HG03095 (cell line): ENCODE data around the gene UBB.

Experiments
- ATAC-seq: cut with Tn5 transposase; IDR thresholded peaks from one replicate; pipeline ENCODE4 v1.9.1; 2021; ENCODE audit warnings: moderate library complexity; ENCODE audit not compliant: unreplicated experiment

The UBB gene

DNA sequence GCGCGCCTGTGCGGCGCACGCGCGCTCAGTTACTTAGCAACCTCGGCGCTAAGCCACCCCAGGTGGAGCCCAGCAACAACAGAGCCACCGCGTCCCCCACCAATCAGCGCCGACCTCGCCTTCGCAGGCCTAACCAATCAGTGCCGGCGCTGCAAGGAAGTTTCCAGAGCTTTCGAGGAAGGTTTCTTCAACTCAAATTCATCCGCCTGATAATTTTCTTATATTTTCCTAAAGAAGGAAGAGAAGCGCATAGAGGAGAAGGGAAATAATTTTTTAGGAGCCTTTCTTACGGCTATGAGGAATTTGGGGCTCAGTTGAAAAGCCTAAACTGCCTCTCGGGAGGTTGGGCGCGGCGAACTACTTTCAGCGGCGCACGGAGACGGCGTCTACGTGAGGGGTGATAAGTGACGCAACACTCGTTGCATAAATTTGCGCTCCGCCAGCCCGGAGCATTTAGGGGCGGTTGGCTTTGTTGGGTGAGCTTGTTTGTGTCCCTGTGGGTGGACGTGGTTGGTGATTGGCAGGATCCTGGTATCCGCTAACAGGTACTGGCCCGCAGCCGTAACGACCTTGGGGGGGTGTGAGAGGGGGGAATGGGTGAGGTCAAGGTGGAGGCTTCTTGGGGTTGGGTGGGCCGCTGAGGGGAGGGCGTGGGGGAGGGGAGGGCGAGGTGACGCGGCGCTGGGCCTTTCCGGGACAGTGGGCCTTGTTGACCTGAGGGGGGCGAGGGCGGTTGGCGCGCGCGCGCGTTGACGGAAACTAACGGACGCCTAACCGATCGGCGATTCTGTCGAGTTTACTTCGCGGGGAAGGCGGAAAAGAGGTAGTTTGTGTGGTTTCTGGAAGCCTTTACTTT lies at the start of gene UBB:
TSS of gene UBB (plus strand) at position 452 of the 856 bp plus-strand sequence. CDS start 817 bp downstream, outside the sequence.
- ATAC-seq = peak; percentile 79

GRCh38 chr17:16338391-16338790 lies 42.5 kb upstream of the UBB start:
- no peak for ATAC-seq

DNA sequence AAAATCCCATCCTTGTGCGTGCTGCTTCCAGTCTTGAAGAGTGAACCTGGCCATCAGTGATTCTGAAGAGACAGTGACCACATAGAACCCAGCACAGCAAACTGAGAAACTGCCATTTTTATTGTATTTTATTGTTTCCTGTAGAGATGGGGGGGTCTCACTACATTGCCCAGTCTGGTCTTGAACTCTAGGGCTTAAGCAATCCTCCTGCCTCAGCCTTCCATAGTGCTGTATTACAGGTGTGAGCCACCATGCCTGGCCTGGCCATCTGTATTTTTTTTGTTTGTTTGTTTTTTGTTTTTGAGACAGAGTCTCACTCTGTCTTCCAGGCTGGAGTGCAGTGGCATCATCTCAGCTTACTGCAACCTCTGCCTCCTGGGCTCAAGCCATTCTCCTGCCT lies 41.5 kb upstream of the UBB start:
- ATAC-seq = no peak

GRCh38 chr17:16339959-16340358 lies 40.9 kb upstream of the UBB start:
- no peak for ATAC-seq

DNA sequence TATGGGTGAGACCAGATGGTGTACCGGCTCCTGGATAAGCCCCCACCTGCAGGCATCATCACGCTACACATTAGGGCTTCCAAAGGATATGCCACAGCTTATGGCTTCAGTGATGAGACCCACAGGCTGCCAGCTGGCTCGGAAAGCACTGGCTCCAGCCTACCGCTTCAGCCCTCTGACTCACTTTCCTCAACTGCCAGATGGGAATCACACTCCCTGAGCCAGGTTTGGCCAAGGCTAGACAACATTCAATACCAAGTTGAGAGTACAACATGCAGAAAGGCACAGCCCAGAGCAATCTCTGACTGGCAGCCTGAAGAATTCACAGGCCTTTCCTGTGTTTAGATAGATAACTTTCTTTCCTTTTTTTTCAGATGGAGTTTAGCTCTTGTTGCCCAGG lies 37.9 kb upstream of the UBB start:
- ATAC-seq = no peak

GRCh38 chr17:16343569-16343968 lies 37.3 kb upstream of the UBB start:
- ATAC-seq = no peak

DNA sequence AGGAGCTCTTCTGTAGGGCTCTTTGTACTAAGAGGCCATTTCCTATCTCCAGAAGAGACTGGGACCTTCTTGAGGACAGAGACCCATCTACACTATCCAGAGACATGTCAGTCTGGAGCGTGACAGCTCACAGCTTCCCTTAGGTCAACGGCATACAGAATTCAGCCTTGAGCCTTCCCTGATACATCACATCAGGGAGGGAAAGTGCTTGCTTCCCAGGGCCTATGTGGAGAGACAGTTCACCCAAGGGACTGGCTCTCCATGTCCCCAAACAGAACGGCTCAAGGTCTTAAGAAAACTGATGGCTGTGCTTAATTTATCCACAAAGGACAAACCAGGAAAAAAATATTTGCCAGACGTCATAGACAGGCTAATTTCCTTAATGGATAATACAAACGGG lies 35.3 kb upstream of the UBB start:
- ATAC-seq = no peak

DNA sequence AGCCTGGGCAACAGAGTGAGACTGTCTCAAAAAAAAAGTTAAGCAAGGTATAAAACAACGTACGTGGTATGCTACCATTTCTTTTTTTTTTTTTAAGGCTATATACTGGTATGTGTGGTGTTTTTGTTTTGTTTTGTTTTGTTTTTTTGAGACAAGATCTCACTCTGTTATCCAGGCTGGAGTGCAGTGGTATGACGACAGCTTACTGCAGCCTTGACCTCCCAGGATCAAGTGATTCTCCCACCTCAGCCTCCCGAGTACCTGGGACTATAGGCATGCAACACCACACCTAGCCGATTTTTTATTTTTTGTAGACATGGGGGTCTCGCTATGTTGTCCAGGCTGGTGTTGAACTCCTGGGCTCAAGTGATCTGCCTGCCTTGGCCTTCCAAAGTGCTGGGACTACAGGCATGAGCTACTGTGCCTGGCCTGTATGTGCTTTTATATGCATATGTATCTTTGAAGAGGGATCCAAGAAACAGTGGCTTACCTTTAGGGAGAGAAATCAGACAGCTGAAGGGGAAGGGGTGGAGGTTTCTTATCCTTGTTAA lies 34.1 kb upstream of the UBB start:
- ATAC-seq = no peak

GRCh38 chr17:16348586-16348985 lies 32.3 kb upstream of the UBB start:
- no peak for ATAC-seq

GRCh38 chr17:16349431-16349830 lies 31.5 kb upstream of the UBB start:
- no peak for ATAC-seq

DNA sequence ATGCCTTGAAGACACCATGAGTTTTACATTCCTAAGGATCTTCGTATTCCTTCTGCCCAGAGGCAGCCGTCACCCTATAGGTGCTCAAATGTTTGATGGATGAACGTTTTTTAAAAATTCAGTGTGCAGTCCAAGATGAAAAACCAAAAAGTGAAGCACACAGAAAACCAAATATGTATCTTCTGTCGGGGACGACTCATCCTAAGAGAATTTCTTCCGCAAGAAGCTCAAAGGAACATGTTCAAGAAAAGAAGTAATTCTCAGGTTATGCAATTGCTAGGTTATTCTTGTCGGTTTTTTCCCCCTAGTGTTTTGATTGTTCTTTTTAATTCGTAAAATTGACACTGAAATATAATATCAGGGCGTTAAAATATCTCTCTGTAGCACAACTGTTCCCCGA lies 29.1 kb upstream of the UBB start:
- ATAC-seq = no peak

DNA sequence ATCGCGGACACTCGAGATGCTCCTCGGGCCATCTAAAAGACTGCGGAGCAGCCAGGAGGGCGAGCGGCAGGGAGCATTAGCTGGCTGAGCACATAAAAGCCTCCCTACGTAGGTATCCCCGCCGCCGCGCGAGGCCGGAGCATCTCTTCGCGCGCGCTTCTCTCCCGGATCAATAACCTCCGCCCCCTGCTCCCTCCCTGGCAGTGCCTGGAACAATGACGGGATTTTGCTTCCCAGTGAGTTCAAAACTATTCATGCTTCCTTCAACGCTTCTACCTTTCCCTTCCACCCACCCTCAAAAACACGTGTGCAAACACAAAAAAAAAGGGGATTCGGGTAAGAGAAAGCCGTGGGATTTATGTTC lies 28.6 kb upstream of the UBB start:
- ATAC-seq = no peak

DNA sequence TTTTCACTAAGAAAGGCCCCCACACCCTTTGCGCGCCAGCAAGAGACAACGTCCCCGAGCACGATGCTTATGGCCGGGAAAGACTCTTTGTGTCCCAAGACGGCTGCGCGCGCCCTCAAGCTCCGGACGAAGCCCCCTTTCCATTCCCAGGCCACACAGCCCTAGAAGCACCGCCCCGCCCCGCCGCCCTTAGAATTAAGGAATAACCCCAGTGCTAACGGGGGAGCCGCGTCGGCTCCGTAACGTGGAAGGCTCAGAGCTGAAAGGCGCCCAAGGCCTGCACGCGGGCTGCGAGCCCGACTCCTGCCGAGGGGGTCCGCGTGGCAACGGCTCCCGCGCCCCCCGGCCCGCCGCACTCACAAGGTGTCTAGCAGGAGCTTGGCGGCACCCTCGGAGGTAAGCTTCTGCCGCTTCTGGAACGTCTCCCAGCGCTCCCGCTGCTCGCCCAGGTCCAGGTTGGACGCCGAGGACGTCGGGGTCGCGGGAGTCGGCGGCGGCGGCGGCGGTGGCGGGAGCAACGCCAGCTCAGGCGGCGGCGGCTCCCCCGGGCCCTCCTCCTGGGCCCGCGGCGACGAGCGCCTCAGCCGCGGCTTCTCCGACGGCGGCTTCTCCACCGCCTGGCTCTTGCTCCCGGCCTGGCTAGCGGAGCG lies 28.1 kb upstream of the UBB start:
- ATAC-seq = peak; percentile 36

DNA sequence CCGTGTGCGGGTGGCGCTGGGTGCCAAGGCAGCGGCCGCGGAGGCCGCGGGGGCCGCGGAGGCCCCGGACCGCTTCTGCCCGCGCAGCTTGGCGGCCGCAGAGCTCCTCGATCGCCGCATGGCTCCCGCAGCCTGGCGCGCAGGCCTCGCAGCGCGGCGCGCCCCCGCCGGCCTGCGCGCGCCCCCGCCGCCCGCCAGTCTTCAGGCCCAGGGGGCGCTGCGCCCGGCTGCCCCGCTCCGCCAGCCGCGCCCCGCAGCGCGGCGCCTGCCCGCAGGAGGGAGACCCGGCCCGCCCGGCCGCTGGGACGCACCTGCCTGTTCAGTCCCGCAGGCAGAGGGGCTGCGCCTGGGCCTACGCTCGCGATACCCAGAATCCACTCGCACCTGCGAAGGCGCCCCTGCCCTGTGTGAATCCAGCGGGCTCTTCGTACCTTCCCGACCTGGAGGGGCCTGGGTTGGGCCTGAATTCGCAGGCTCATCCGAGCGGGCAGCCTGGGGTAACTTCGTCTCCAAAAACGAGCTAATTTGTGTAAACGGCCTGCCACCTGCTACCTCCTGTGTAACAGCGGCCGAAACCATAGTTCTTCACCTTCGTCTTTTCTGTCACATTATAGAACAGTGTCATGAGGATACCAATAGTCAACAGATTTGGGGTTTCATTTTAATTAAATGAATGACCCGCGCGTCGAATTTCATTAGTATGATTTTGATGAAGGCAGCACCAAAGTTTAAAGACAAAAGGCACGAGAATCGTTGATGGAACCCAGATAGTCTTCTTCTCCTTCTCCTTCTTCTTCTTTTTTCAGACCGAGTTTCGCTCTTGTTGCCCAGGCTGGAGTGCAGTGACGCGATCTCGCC lies 27.3 kb upstream of the UBB start, which contains the start of gene CENPV:
TSS of gene CENPV (minus strand) at position 153 of the 858 bp plus-strand sequence. CDS start at position 120, 33 bp downstream.
- peak; percentile 69 for ATAC-seq

DNA sequence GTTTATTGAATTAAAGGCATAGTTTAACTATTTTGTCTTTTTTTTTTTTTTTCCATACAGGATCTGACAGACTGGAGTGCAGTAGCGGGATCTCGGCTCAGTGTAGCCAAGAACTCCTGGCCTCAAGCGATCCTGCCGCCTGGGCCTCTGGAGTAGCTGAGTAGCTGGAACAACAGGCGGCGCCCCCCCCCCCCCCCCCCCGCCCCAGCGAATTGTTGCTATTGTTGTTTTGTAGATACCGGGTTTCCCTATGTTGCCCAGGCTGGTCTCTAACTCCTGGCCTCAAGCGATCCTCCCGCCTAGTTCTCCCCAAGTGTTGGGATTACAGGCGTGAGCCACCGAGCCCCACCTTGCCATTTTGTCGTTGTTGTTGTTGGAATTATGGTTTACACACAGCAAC lies 26.3 kb upstream of the UBB start:
- no peak for ATAC-seq

DNA sequence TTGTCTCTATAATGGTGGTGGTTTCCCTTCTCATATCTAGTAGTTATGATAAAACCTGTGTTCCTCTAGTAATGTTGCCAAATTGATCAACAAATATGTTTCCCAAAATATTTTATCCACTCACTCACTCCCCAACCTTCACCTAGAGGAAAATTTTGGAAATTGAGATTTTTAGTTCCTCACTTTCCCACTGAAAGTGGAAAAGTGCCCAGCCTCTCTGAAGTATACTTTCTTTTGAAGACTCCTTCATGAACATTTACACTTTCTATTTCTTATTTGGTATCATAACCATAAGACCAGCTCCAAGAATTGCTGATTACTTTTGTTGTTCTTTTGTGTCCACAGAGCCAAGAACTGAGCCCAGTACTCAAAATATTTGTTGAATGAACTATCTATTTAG lies 22.5 kb upstream of the UBB start:
- no peak for ATAC-seq

DNA sequence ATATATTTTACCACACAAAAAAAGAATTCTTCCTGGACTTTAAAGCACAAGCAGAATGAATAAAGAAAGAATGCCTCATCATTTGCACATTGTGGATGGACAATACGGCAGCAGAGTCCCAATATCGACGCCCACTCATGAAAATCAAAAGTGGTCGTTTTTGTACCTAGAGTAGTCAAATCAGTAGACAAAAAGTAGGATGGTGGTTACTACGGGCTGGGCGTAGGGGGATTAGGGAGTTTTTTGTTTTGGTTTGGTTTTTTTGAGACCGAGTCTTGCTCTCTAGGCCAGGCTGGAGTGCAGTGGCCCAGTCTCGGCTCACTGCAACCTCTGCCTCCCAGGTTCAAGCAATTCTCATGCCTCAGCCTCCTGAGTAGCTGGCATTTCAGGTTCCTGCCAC lies 19.0 kb upstream of the UBB start:
- ATAC-seq = no peak

DNA sequence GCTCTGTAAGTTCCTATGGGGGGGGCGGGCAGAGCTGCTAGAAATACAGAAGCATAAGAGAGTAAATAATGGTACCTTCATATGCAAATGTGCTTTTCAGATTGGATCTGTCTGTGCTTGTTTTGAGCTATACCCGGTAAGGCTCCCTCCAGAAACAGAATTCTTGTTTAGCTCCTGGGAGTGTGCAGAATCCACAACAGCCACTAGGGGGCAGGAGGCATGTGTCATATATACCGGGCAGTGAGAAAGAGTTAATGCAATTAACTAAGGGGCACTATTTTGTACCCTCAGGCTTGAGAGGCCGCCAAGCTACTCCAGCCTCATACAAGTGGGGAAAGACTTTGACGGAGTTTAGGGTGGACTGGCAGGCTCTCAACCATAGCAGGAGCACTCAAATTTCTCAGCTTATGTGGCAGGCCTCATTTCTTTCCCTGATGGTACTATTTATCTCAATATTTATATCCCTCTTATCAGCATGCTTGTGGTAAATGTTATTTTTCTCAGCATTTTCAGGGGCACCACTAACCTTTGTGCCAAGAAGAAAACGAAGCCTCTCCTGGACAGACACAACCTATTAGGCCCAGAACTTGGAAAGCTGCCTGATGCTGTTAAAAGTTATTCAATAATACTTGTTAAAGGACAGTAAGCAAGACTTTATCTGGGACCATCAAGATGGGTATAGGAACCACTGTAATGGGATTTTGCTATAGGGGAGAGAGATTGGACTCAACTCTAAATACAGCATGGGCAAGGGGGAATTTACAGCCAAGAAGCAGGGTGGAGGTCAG lies 16.9 kb upstream of the UBB start:
- ATAC-seq = no peak

DNA sequence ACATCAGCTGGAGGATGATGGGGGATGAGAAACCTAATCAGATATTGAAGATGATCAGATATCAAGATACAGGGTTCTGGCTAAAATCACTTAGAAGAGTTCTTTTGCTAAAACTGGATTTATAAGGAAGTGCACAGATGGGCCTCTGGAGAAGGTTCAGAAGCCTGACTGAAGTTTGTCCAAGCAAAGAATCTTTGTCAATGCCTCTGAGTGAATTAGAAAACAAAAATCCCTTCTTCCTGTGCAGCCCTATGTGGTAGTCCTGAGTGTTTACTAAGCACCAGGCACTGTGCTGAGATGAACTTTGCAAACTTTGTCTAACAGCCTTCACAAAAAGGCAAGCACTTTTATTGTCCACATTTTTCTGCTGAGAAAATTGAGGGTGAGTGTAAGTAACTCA lies 16.3 kb upstream of the UBB start:
- ATAC-seq = no peak

DNA sequence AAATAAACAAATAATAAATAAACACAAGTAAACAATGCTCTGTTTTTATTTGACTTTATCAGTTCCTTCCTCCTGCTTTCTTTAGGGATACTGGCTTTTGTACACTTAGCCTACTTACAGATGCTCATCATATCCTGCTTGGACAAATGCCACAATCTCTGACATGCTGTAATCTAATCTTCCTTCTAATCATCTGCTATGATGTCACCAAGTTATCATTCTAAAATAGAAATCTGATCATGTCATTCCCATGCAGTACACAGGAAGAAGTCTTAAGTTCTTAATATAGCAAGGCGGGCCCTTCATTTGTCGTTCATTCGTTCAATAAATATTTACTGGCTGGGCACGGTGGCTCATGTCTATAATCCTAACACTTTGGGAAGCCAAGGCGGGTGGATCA lies 9.1 kb upstream of the UBB start:
- ATAC-seq = no peak
